Tracheal epithelial cell (primary cell): ENCODE measurements around the gene SULT1E1. TPM values are rescaled to one million over a fixed set of nuclear protein-coding genes. Genes with fewer than 3 reads are reported as not detected.

Experiments used
- total RNA-seq: library from RNA; depleted of rRNA; stranded (reverse); fragments of >200 nt; gene quantifications from 2 replicates; pipeline ENCODE4 v1.2.1, GENCODE V29; 2014

Gene SULT1E1
- total RNA-seq: 0.24 and 0.64 TPM in 2 replicates

DNA sequence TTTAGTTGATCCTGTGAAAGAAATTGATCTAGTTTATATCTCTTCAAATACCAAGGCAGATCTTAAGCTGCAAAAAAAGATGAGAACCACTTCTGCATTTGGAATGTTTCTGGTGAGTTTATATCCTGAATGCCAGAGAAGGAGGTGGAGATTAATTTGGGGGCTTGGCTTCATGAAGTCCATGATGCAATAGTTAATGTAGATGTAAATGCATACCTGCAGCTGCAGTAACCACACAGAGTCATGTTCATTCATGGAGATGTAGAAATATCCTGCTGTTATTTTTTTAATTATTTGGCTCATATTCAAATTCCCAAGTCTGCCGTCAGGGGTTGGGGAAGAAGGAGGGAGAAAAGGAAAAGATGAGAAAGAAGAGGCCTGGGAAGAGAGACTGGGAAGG, at the start of gene SULT1E1:
SULT1E1 (minus strand) TSS at position 94 of the 400 bp plus-strand sequence. CDS start 2,501 bp downstream, outside the sequence.

Other genes with a start within 250 kb of the SULT1E1 start
- not detected in 2 replicates for gene UGT2A2, start 220.5 kb downstream of the SULT1E1 start, total RNA-seq
- gene UGT2A1, start 206.9 kb downstream of the SULT1E1 start, total RNA-seq: not detected in 2 replicates
- under 0.01 TPM in 1 of 2 replicates, not detected in the other for gene SULT1B1, start 99.5 kb downstream of the SULT1E1 start, total RNA-seq
- gene CSN1S1, start 70.9 kb upstream of the SULT1E1 start, total RNA-seq: not detected in 2 replicates
- gene CSN2, start 105.6 kb upstream of the SULT1E1 start, total RNA-seq: not detected in 2 replicates
- gene STATH, start 135.8 kb upstream of the SULT1E1 start, total RNA-seq: not detected in 2 replicates
- not detected in 2 replicates for gene HTN3, start 168.3 kb upstream of the SULT1E1 start, total RNA-seq
- not detected in 2 replicates for gene HTN1, start 190.3 kb upstream of the SULT1E1 start, total RNA-seq